ENCODE data around the gene ARL15.

GRCh38 chr5:53942724-53943123 lies 367.6 kb downstream of the ARL15 start:
- TF ChIP-seq POLR2AphosphoS5 (IDR thresholded peaks at IDR 0.05) (no peak), POLR2A (IDR thresholded peaks at IDR 0.05) (no peak)
